Naive B cell (primary cell): ENCODE data around the gene TMED4. TPM values are rescaled to one million over a fixed set of nuclear protein-coding genes. Genes with fewer than 3 reads are reported as not detected.

Experiments
- ATAC-seq, 2 donors: fragments of 150-1000 bp; cut with Tn5 transposase; 2 replicates each; pipeline ENCODE4 v1.10.0; 2021; ENCODE audit warnings: low read depth in 2 of 2, mild to moderate bottlenecking in 2 of 2, moderate library complexity in 2 of 2
- DNase-seq: peaks from one replicate; pipeline ENCODE4 v3.0.0; 2022
- H3K27ac Mint-ChIP-seq, 6 donors: one replicate each; pipeline ENCODE4 v1.8.0; 2020 to 2022; ENCODE audit warnings: mild to moderate bottlenecking in 6 of 6, mixed read lengths in 6 of 6, moderate library complexity in 5 of 6, inconsistent platforms in 2 of 6
- H3K27me3 Mint-ChIP-seq, 3 donors: one replicate each; pipeline ENCODE4 v1.8.0; 2021 to 2022; ENCODE audit warnings: mixed read lengths in 3 of 3, mild to moderate bottlenecking in 1 of 3
- H3K36me3 Mint-ChIP-seq, 2 donors: one replicate each; pipeline ENCODE4 v1.8.0; 2020 to 2022; ENCODE audit warnings: mixed read lengths in 2 of 2, inconsistent platforms in 1 of 2, mild to moderate bottlenecking in 1 of 2
- H3K4me1 Mint-ChIP-seq, 3 donors: one replicate each; pipeline ENCODE4 v1.8.0; 2020 to 2022; ENCODE audit warnings: mixed read lengths in 3 of 3, inconsistent platforms in 1 of 3, mild to moderate bottlenecking in 1 of 3, moderate library complexity in 1 of 3
- H3K4me3 Mint-ChIP-seq, 8 donors: one replicate each; pipeline ENCODE4 v1.8.0; 2020 to 2022; ENCODE audit warnings: mild to moderate bottlenecking in 8 of 8, mixed read lengths in 8 of 8, moderate library complexity in 8 of 8, inconsistent platforms in 2 of 8
- H3K9me3 Mint-ChIP-seq, 7 donors: one replicate each; pipeline ENCODE4 v1.8.0; 2020 to 2022; ENCODE audit warnings: mixed read lengths in 7 of 7, mild to moderate bottlenecking in 5 of 7, inconsistent platforms in 2 of 7, moderate library complexity in 1 of 7
- polyA plus RNA-seq, 6 donors: library from polyadenylated mRNA; unstranded; fragments of 300-500 nt; fragmentation: Illumina TruSeq; gene quantifications; one replicate each; pipeline ENCODE4 v1.2.3, GENCODE V29; 2021; ENCODE audit warnings: low read depth in 6 of 6

TMED4 gene
- polyA plus RNA-seq, 6 donors from 2014 or later, result 54.8 to 82.0 (median 67.3) TPM

GRCh38 chr7:44618045-44618444 is 36.0 kb upstream of the TMED4 start:
- no peak overlapping the region for H3K4me3 Mint-ChIP-seq
- ATAC-seq, result no peak
- peak overlapping the region in 2 of 6 donors; percentile 41 to 56 for H3K27ac Mint-ChIP-seq

GRCh38 chr7:44617225-44617890 is 35.3 kb upstream of the TMED4 start:
- Mint-ChIP-seq H3K27ac (peak overlapping the region in 3 of 6 donors; percentile 10 to 18 (median 14)), H3K27me3 (no peaks in the 10 kb centered on the region), H3K4me3 (no peak overlapping the region), H3K36me3 (no peaks in the 10 kb centered on the region), H3K9me3 (no peaks in the 10 kb centered on the region), H3K4me1 (peaks cover 32 to 62% (median 57%) of the 10 kb centered on the region in 3 donors)
- DNase-seq, result no peak
- no peak for ATAC-seq

More at GRCh38 chr7:44618045-44618444, 36.0 kb upstream of the TMED4 start:
- Mint-ChIP-seq H3K9me3 (no peaks in the 10 kb centered on the region), H3K4me1 (peaks cover 38 to 66% (median 59%) of the 10 kb centered on the region in 3 donors), H3K36me3 (no peaks in the 10 kb centered on the region), H3K27me3 (no peaks in the 10 kb centered on the region)
- DNase-seq, result no peak

DNA sequence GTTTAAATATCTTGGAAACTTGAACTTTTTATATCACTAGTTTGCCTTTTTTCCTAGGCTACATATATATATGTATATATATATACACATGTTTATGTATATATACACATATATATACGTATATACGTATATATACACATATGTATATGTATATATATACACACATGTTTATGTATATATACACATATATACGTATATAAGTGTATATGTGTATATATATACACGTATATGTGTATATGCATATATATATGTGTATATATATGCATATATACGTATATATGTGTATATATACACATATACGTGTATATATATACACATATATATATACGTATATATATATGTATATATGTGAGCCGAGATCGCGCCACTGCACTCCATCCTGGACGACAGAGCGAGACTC is 34.5 kb upstream of the TMED4 start:
- Mint-ChIP-seq H3K4me1 (peaks cover 32 to 65% (median 58%) of the 10 kb centered on the region in 3 donors), H3K27ac (no peak overlapping the region), H3K36me3 (no peaks in the 10 kb centered on the region), H3K4me3 (no peak overlapping the region), H3K9me3 (no peaks in the 10 kb centered on the region), H3K27me3 (no peaks in the 10 kb centered on the region)
- DNase-seq (no peak), ATAC-seq (no peak)

DNA sequence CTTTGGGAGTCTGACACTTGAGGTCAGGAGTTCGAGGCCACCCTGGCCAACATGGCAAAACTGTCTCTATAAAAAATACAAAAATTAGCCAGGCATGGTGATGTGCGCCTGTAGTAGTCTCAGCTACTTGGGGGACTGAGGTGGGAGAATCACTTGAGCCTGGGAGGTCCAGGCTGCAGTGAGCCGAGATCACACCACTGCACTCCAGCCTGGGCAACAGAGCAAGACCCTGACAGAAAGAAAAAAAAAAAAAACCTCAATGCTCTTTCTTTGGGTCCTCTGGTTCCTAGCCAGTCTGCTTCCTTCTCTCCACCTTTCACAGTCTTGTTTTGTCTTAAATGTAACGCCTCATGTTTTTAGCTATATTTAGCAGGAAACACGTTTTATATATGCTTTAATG is 33.8 kb upstream of the TMED4 start:
- Mint-ChIP-seq H3K36me3 (no peaks in the 10 kb centered on the region), H3K4me3 (peak overlapping the region in 1 of 8 donors; percentile 17), H3K27ac (peak overlapping the region in 3 of 6 donors; percentile 65 to 84 (median 75)), H3K4me1 (peaks cover 28 to 59% (median 52%) of the 10 kb centered on the region in 3 donors), H3K9me3 (no peaks in the 10 kb centered on the region), H3K27me3 (no peaks in the 10 kb centered on the region)
- no peak for DNase-seq
- ATAC-seq, result no peak

- peaks cover 28 to 64% (median 55%) of the 10 kb centered on the region in 3 donors for H3K4me1 Mint-ChIP-seq
- H3K27ac Mint-ChIP-seq, result peak overlapping the region in 5 of 6 donors; percentile 74 to 89 (median 79)
- peak; percentile 88 to 93 for ATAC-seq
- no peaks in the 10 kb centered on the region for H3K9me3 Mint-ChIP-seq
- no peak for DNase-seq
- H3K27me3 Mint-ChIP-seq, result no peaks in the 10 kb centered on the region
- H3K4me3 Mint-ChIP-seq, result peak overlapping the region in 6 of 8 donors; percentile 11 to 75 (median 44)
- H3K36me3 Mint-ChIP-seq, result no peaks in the 10 kb centered on the region
Measured at GRCh38 chr7:44615149-44615611, 33.1 kb upstream of the TMED4 start.

DNA sequence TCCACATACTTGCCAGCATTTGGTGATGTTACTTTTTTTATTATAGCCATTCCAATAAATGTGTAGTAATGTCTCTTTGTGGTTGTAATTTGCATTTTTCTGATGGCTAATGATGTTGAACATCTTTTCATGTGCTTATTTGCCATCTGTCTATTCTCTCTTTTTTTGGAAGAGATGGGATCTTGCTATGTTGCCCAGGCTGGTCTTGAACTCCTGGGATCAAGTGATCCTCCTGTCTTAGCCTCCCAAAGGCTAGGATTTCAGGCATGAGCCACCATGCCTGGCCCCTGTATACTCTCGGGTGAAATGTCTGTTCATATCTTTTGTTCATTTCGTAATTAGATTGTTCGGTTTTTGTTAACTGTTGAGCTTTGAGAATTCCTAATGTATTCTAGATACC is 27.8 kb upstream of the TMED4 start:
- peaks cover 18 to 61% (median 55%) of the 10 kb centered on the region in 3 donors for H3K4me1 Mint-ChIP-seq
- H3K27me3 Mint-ChIP-seq, result no peaks in the 10 kb centered on the region
- no peak for DNase-seq
- peaks cover 0 to 2% (median 0%) of the 10 kb centered on the region in 7 donors for H3K9me3 Mint-ChIP-seq
- H3K4me3 Mint-ChIP-seq, result peak overlapping the region in 2 of 8 donors; percentile 16 to 83
- ATAC-seq, result no peak
- peak overlapping the region in 2 of 6 donors; percentile 73 to 91 for H3K27ac Mint-ChIP-seq
- H3K36me3 Mint-ChIP-seq, result no peaks in the 10 kb centered on the region

GRCh38 chr7:44608916-44609648 is 27.1 kb upstream of the TMED4 start:
- peak overlapping the region in 5 of 8 donors; percentile 25 to 83 (median 69) for H3K4me3 Mint-ChIP-seq
- H3K4me1 Mint-ChIP-seq, result peaks cover 12 to 54% (median 47%) of the 10 kb centered on the region in 3 donors
- H3K36me3 Mint-ChIP-seq, result no peaks in the 10 kb centered on the region
- H3K27ac Mint-ChIP-seq, result peak overlapping the region in 3 of 6 donors; percentile 65 to 83 (median 78)
- no peak for ATAC-seq
- H3K27me3 Mint-ChIP-seq, result peaks cover 0 to 2% (median 0%) of the 10 kb centered on the region in 3 donors
- H3K9me3 Mint-ChIP-seq, result peaks cover 0 to 2% (median 0%) of the 10 kb centered on the region in 7 donors
- DNase-seq, result no peak

- Mint-ChIP-seq H3K9me3 (peaks cover 0 to 2% (median 0%) of the 10 kb centered on the region in 7 donors), H3K27ac (peak overlapping the region; percentile 96 to 100 (median 99)), H3K27me3 (peaks cover 0 to 5% (median 0%) of the 10 kb centered on the region in 3 donors), H3K36me3 (no peaks in the 10 kb centered on the region), H3K4me1 (peaks cover 12 to 49% (median 38%) of the 10 kb centered on the region in 3 donors), H3K4me3 (peak overlapping the region; percentile 84 to 99 (median 99))
- peak; percentile 18 to 20 for ATAC-seq
- DNase-seq, result no peak
Measured at GRCh38 chr7:44607141-44608068, 25.4 kb upstream of the TMED4 start.

- Mint-ChIP-seq H3K36me3 (no peaks in the 10 kb centered on the region), H3K27ac (peak within 1 kb of the TSS; percentile 96 to 100 (median 99))
- peak; percentile 89 to 92 for ATAC-seq
Measured at GRCh38 chr7:44606341-44607140, 24.5 kb upstream of the TMED4 start, which contains the start of gene OGDH. Gene OGDH, plus strand, starts transcription at chr7:44606627. Its CDS starts 17,717 bp downstream, at chr7:44624344.

DNA sequence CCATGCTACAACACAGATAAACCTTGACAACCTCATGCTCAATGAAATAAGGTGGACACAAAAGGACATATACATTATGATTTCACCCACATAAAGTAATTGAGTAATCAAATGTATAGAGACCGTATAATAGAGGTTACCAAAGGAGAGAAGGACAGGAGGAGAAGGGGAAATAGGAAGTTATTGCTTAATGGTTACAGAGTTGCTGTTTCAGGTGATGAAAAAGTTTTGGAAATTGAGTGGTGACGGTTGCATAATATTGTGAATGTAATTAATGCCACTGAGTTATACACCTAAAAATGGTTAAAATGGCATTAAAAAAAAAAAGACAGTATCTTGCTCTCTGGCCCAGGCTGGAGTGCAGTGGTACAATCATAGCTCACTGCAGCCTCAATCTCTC is 22.9 kb upstream of the TMED4 start:
- no peak for ATAC-seq
- peak overlapping the region in 4 of 6 donors; percentile 24 to 100 (median 52) for H3K27ac Mint-ChIP-seq
- peaks cover 0 to 9% (median 7%) of the 10 kb centered on the region in 3 donors for H3K27me3 Mint-ChIP-seq
- H3K9me3 Mint-ChIP-seq, result peaks cover 0 to 2% (median 0%) of the 10 kb centered on the region in 7 donors
- no peak for DNase-seq
- peaks cover 13 to 35% (median 33%) of the 10 kb centered on the region in 3 donors for H3K4me1 Mint-ChIP-seq
- H3K36me3 Mint-ChIP-seq, result no peaks in the 10 kb centered on the region
- peak overlapping the region in 6 of 8 donors; percentile 17 to 99 (median 39) for H3K4me3 Mint-ChIP-seq

More at GRCh38 chr7:44606341-44607140, 24.5 kb upstream of the TMED4 start, which contains the start of gene OGDH:
- Mint-ChIP-seq H3K4me1 (peaks cover 16 to 44% (median 38%) of the 10 kb centered on the region in 3 donors), H3K9me3 (peaks cover 0 to 2% (median 0%) of the 10 kb centered on the region in 7 donors), H3K27me3 (peaks cover 0 to 5% (median 0%) of the 10 kb centered on the region in 3 donors), H3K4me3 (peak within 1 kb of the TSS; percentile 84 to 99 (median 99))
- DNase-seq, result peak; percentile 100

DNA sequence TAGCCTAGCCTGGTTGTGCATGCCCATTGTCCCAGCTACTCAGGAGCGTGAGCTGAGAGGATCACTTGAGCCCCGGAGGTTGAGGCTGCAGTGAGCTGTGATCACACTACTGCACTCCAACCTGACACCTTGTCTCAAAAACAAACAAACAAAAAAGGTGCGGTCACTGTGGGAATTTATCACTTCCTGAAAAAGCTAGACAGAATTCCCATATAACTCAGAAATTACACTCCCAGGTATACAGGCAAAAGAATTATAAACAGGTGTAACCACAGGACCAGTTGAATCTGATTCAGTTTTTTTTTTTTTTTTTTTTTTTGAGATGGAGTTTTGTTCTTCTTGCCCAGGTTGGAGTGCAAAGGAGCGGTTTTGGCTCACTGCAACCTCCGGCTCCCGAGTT is 21.2 kb upstream of the TMED4 start:
- Mint-ChIP-seq H3K4me3 (peak overlapping the region in 1 of 8 donors; percentile 41), H3K27me3 (peaks cover 0 to 18% (median 8%) of the 10 kb centered on the region in 3 donors), H3K36me3 (no peaks in the 10 kb centered on the region), H3K27ac (peak overlapping the region in 1 of 6 donors; percentile 24), H3K9me3 (peaks cover 0 to 2% (median 0%) of the 10 kb centered on the region in 7 donors), H3K4me1 (peaks cover 7 to 28% (median 23%) of the 10 kb centered on the region in 3 donors)
- ATAC-seq (no peak), DNase-seq (no peak)

DNA sequence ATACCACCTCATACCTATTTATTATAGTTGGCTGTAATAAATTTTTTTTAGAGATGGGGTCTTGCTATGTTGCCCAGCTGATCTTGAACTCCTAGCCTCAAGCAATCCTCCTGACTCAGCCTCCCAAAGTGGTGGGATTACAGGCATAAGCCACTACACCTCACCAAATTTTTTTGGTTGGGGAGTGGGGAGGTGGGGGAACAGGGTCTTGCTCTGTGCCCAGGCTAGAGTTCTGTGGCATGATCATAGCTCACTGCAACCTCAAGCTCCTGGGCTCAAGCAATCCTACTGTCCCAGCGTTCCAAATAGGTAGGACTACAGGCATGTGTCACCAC is 20.5 kb upstream of the TMED4 start:
- H3K9me3 Mint-ChIP-seq, result peaks cover 0 to 2% (median 0%) of the 10 kb centered on the region in 7 donors
- no peak overlapping the region for H3K4me3 Mint-ChIP-seq
- DNase-seq, result no peak
- peaks cover 7 to 27% (median 20%) of the 10 kb centered on the region in 3 donors for H3K4me1 Mint-ChIP-seq
- H3K27me3 Mint-ChIP-seq, result peaks cover 0 to 18% (median 8%) of the 10 kb centered on the region in 3 donors
- H3K36me3 Mint-ChIP-seq, result no peaks in the 10 kb centered on the region
- H3K27ac Mint-ChIP-seq, result no peak overlapping the region
- no peak for ATAC-seq
